PC-3 (cell line): Measurements from ENCODE around the gene UBL4A.

Experiments
- EZH2phosphoT487 ChIP-seq: fragments of 300-600 bp; sonication (generic); IDR thresholded peaks from 2 replicates; pipeline ENCODE4 v1.6.1; 2018; ENCODE audit warnings: mild to moderate bottlenecking, antibody characterized with exemption, low read length, borderline replicate concordance
- TF ChIP-seq, protein P1 (sequence below): fragments of 300-600 bp; sonication (generic); conservative IDR thresholded peaks from 2 replicates; pipeline ENCODE4 v1.5.1; 2017; ENCODE audit warnings: antibody characterized with exemption, low read depth, mild to moderate bottlenecking, low read length

DNA sequence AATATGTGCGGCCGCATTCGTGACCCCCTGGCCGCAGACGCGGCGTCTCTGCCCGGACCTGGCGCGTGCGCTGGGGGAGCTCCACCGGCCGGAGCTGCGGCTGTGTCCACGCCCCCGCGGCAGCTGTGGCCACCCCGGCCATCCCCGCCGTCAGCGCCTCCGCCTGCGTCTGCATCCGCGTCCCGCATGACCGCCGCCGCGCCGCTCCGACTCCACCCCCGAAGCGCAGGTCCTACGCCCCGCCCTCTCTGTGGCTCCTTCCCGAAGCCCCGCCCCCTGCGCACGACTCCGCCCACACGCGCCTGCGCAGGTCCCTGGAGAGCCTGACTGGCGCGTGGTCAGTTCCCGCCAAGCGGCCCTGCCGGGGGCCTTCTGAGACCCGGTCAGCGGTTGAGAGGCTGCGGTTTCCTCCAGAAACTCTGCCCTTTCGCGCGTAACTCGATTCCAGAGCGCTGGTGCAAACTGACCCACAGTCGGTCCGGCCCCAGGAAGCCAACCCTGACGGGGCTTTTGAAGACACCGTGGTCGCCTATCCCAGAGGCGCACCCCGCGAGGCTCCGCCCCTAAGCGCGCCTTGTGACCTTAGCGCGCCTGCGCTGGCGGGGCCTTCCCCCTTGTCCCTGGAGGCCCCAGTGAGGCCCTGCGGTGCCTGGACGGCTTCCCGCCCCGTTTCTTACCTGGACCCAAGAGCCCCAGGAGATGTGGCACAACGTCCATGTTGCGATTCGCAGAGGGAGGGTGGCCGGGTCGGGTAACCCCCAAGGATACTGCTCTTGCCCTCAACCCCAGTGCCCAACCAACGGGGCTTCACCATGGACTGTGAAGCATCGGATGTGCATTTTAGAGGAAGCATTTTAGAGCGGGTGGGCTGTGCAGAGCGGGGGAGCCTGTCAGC, 7.4 kb downstream of the UBL4A start, which contains the start of gene LAGE3:
- TF ChIP-seq, protein P1, sequence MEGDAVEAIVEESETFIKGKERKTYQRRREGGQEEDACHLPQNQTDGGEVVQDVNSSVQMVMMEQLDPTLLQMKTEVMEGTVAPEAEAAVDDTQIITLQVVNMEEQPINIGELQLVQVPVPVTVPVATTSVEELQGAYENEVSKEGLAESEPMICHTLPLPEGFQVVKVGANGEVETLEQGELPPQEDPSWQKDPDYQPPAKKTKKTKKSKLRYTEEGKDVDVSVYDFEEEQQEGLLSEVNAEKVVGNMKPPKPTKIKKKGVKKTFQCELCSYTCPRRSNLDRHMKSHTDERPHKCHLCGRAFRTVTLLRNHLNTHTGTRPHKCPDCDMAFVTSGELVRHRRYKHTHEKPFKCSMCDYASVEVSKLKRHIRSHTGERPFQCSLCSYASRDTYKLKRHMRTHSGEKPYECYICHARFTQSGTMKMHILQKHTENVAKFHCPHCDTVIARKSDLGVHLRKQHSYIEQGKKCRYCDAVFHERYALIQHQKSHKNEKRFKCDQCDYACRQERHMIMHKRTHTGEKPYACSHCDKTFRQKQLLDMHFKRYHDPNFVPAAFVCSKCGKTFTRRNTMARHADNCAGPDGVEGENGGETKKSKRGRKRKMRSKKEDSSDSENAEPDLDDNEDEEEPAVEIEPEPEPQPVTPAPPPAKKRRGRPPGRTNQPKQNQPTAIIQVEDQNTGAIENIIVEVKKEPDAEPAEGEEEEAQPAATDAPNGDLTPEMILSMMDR, result no peak
- TF ChIP-seq EZH2phosphoT487, result no peak
